ENCODE results near the gene KIF21B. TPM values are rescaled to one million over a fixed set of nuclear protein-coding genes. Genes with fewer than 3 reads are reported as not detected.

KIF21B gene
- total and polyA plus RNA-seq, 4 donors: 1.3 to 7.4 (median 4.8) TPM

GRCh38 chr1:201053155-201053860 is 29.8 kb upstream of the KIF21B start:
- no peak overlapping the region for H3K4me3 ChIP-seq
- TF ChIP-seq CTCF (IDR thresholded peaks at IDR 0.05; ENCODE audit: control extremely low read depth, extremely low read depth): no peak
- H3K9ac ChIP-seq (ENCODE audit: insufficient read depth in 1 of 2, low read length in 2 of 2): no peak overlapping the region
- DNase-seq (no peak), ATAC-seq (ENCODE audit: insufficient read depth, low FRiP score) (no peak)
- 92 to 94% methylated on average over 22 of the region's 22 CpGs for WGBS, 2 donors
- H3K27ac ChIP-seq (ENCODE audit: low read depth in 1 of 2, low read length in 1 of 2): no peak overlapping the region
- peaks cover 0 to 45% (median 9%) of the 10 kb centered on the region in 5 donors for H3K4me1 ChIP-seq (ENCODE audit: control insufficient read depth in 5 of 5, insufficient read depth in 5 of 5, low read length in 5 of 5)
- H3K27me3 ChIP-seq (ENCODE audit: control insufficient read depth in 3 of 3, insufficient read depth in 3 of 3, low read length in 2 of 3): no peaks in the 10 kb centered on the region
- H3K9me3 ChIP-seq (ENCODE audit: control insufficient read depth in 4 of 4, insufficient read depth in 3 of 4, low read length in 3 of 4): no peaks in the 10 kb centered on the region
- H3K36me3 ChIP-seq (ENCODE audit: control insufficient read depth in 4 of 4, insufficient read depth in 4 of 4, low read length in 4 of 4): no peaks in the 10 kb centered on the region

- H3K9ac ChIP-seq (ENCODE audit: insufficient read depth in 1 of 2, low read length in 2 of 2): no peak overlapping the region
- WGBS, 2 donors: 90 to 100% methylated on average over 2 of the region's 2 CpGs
- no peak for ATAC-seq (ENCODE audit: insufficient read depth, low FRiP score)
These were observed 27.9 kb upstream of the KIF21B start for GRCh38 chr1:201051399-201051798.

GRCh38 chr1:201050515-201051277 is 27.2 kb upstream of the KIF21B start:
- ATAC-seq (ENCODE audit: insufficient read depth, low FRiP score): no peak
- Histone ChIP-seq H3K4me3 (no peak overlapping the region), H3K9me3 (ENCODE audit: control insufficient read depth in 4 of 4, insufficient read depth in 3 of 4, low read length in 3 of 4) (no peaks in the 10 kb centered on the region), H3K27ac (ENCODE audit: low read depth in 1 of 2, low read length in 1 of 2) (no peak overlapping the region), H3K36me3 (ENCODE audit: control insufficient read depth in 4 of 4, insufficient read depth in 4 of 4, low read length in 4 of 4) (no peaks in the 10 kb centered on the region), H3K4me1 (ENCODE audit: control insufficient read depth in 5 of 5, insufficient read depth in 5 of 5, low read length in 5 of 5) (peaks cover 0 to 36% (median 4%) of the 10 kb centered on the region in 5 donors), H3K27me3 (ENCODE audit: control insufficient read depth in 3 of 3, insufficient read depth in 3 of 3, low read length in 2 of 3) (no peaks in the 10 kb centered on the region), H3K9ac (ENCODE audit: insufficient read depth in 1 of 2, low read length in 2 of 2) (no peak overlapping the region)
- 78 to 93% methylated on average over 5 of the region's 5 CpGs for WGBS, 2 donors
- no peak for DNase-seq
- no peak for TF ChIP-seq CTCF (IDR thresholded peaks at IDR 0.05; ENCODE audit: control extremely low read depth, extremely low read depth)

More at GRCh38 chr1:201051399-201051798, 27.9 kb upstream of the KIF21B start:
- Histone ChIP-seq H3K27ac (ENCODE audit: low read depth in 1 of 2, low read length in 1 of 2) (no peak overlapping the region), H3K4me1 (ENCODE audit: control insufficient read depth in 5 of 5, insufficient read depth in 5 of 5, low read length in 5 of 5) (peaks cover 0 to 43% (median 6%) of the 10 kb centered on the region in 5 donors), H3K4me3 (no peak overlapping the region), H3K27me3 (ENCODE audit: control insufficient read depth in 3 of 3, insufficient read depth in 3 of 3, low read length in 2 of 3) (no peaks in the 10 kb centered on the region), H3K36me3 (ENCODE audit: control insufficient read depth in 4 of 4, insufficient read depth in 4 of 4, low read length in 4 of 4) (no peaks in the 10 kb centered on the region), H3K9me3 (ENCODE audit: control insufficient read depth in 4 of 4, insufficient read depth in 3 of 4, low read length in 3 of 4) (no peaks in the 10 kb centered on the region)
- no peak for TF ChIP-seq CTCF (IDR thresholded peaks at IDR 0.05; ENCODE audit: control extremely low read depth, extremely low read depth)
- DNase-seq: no peak
